Glutamatergic neuron (in vitro differentiated cells): Measurements from ENCODE around the gene CES4A. TPM values are rescaled to one million over a fixed set of nuclear protein-coding genes. Genes with fewer than 3 reads are reported as not detected.
"Not testable (repeated sequence)": the region's sequence is repeated elsewhere in the genome, so short reads cannot be mapped to it uniquely, and the experiment has no call there.

Experiments
- DNase-seq: peaks from one replicate; pipeline ENCODE4 v3.0.0; 2022
- H3K27ac Mint-ChIP-seq: one replicate; pipeline ENCODE4 v1.8.0; 2020; ENCODE audit warnings: mild to moderate bottlenecking, mixed read lengths, inconsistent platforms; ENCODE audit not compliant: unreplicated experiment
- H3K27me3 Mint-ChIP-seq: one replicate; pipeline ENCODE4 v1.8.0; 2020; ENCODE audit warnings: mild to moderate bottlenecking, moderate library complexity, mixed read lengths, inconsistent platforms; ENCODE audit not compliant: unreplicated experiment
- H3K36me3 Mint-ChIP-seq: one replicate; pipeline ENCODE4 v1.8.0; 2020; ENCODE audit warnings: mild to moderate bottlenecking, mixed read lengths, inconsistent platforms; ENCODE audit not compliant: unreplicated experiment
- H3K4me1 Mint-ChIP-seq: one replicate; pipeline ENCODE4 v1.8.0; 2020; ENCODE audit warnings: mild to moderate bottlenecking, low read depth, mixed read lengths, inconsistent platforms; ENCODE audit not compliant: unreplicated experiment
- H3K4me3 Mint-ChIP-seq: one replicate; pipeline ENCODE4 v1.8.0; 2020; ENCODE audit warnings: mild to moderate bottlenecking, mixed read lengths, inconsistent platforms; ENCODE audit not compliant: unreplicated experiment
- H3K9me3 Mint-ChIP-seq: one replicate; pipeline ENCODE4 v1.8.0; 2020; ENCODE audit warnings: mild to moderate bottlenecking, moderate library complexity, mixed read lengths, inconsistent platforms; ENCODE audit not compliant: unreplicated experiment
- total RNA-seq: library from RNA; stranded (reverse); fragmentation: NEBNext Ultra II Directional; extraction: Animal tissue kit (Norgen Biotek cat#: 25700); gene quantifications from one replicate; pipeline ENCODE4 v1.2.1, GENCODE V29; 2021; ENCODE audit not compliant: unreplicated experiment
- TF ChIP-seq, protein P1 (sequence below): fragments of 200-600 bp; sonication (generic); IDR thresholded peaks from one replicate; pipeline ENCODE4 v1.5.0; 2021; ENCODE audit not compliant: partially characterized antibody, unreplicated experiment

The CES4A gene
- total RNA-seq, 1 donor from 2014 or later: 3.6 TPM

DNA sequence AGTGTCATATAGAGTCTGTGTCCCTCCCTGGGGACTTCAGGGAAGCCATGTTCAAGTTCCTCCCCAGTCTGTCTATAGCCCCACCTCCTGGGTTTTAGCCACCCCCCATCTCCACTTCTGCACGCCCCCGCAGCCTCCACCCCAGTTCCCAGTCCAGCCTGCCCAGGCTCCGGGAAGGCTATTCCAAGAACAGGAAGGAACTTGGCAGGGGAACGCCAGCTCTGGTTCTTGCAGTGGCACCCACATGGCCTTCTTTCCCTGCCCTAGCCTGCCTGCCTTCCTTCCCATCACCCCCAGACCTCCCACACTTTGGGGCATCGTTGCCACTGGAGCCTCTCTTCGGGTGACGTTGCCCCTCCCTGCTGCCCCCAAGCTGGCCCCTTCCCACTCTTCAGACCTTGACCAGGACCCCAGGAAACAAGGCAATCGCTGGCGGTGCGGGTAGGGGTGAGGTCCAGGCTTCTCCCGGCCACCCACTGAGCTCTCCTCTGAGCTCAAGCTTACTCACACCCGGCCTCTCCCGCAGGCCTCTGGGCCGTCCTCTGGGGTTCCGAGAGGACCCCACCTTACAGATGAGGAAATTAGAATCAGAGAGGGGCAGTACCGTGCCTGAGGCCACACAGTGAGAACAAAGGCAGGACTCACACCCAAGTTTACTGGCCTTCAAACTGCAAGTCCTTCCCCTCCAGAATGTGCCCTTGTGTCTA, 9.2 kb upstream of the CES4A start:
- peaks cover 2% of the 10 kb centered on the region for H3K9me3 Mint-ChIP-seq
- H3K27me3 Mint-ChIP-seq: peaks cover 4% of the 10 kb centered on the region
- H3K4me3 Mint-ChIP-seq: no peak overlapping the region
- H3K27ac Mint-ChIP-seq: no peak overlapping the region
- peaks cover 4% of the 10 kb centered on the region for H3K36me3 Mint-ChIP-seq
- peaks cover 2% of the 10 kb centered on the region for H3K4me1 Mint-ChIP-seq
- TF ChIP-seq, protein P1, sequence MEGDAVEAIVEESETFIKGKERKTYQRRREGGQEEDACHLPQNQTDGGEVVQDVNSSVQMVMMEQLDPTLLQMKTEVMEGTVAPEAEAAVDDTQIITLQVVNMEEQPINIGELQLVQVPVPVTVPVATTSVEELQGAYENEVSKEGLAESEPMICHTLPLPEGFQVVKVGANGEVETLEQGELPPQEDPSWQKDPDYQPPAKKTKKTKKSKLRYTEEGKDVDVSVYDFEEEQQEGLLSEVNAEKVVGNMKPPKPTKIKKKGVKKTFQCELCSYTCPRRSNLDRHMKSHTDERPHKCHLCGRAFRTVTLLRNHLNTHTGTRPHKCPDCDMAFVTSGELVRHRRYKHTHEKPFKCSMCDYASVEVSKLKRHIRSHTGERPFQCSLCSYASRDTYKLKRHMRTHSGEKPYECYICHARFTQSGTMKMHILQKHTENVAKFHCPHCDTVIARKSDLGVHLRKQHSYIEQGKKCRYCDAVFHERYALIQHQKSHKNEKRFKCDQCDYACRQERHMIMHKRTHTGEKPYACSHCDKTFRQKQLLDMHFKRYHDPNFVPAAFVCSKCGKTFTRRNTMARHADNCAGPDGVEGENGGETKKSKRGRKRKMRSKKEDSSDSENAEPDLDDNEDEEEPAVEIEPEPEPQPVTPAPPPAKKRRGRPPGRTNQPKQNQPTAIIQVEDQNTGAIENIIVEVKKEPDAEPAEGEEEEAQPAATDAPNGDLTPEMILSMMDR: no peak
- DNase-seq: no peak

DNA sequence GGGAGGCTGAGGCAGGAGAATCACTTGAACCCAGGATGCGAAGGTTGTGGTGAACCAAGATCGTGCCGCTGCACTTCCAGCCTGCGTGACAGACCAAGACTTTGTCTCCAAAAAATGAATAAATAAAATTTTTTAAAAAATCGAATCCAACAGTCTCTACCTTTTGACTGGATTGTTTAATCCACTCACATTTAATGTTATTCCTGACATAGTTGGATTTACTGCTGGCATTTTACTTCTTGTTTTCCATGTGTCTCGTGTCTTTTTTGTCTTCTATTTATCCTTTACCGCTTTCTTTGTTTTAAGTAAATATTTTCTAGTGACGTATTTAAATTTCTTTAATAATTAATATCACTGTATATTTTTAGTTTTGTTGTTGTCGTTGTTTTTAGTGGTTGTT, 5.4 kb upstream of the CES4A start:
- Mint-ChIP-seq H3K4me1 (no peaks in the 10 kb centered on the region), H3K9me3 (peaks cover 4% of the 10 kb centered on the region), H3K27ac (no peak overlapping the region), H3K27me3 (peaks cover 2% of the 10 kb centered on the region), H3K36me3 (no peaks in the 10 kb centered on the region), H3K4me3 (no peak overlapping the region)
- DNase-seq: no peak
- TF ChIP-seq, protein P1: no peak

DNA sequence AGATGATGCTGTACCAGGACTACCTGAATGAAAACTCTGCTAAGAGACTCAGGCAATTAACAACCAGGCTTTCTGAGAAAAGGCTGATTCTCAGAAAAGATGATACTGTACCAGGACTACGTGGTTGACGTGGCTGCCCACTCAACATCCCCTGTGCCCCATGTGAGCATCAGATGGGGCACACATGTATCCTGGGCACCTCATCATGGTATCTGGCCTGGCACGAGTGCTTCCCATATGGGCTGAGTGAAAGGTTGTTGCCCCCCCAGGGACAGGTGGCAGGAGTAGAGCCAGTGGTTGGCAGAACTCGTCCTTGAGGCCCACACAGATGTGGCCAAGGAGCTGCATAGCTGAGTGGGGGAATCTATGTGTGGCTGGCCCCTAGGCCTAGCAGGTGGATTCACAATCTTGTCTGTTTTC, 3.5 kb upstream of the CES4A start:
- H3K9me3 Mint-ChIP-seq: peaks cover 6% of the 10 kb centered on the region

GRCh38 chr16:66986559-66986958, 1.8 kb upstream of the CES4A start:
- DNase-seq: no peak
- H3K36me3 Mint-ChIP-seq: no peaks in the 10 kb centered on the region
- no peak overlapping the region for H3K27ac Mint-ChIP-seq
- H3K27me3 Mint-ChIP-seq: peaks cover 3% of the 10 kb centered on the region
- H3K4me1 Mint-ChIP-seq: no peaks in the 10 kb centered on the region
- no peak overlapping the region for H3K4me3 Mint-ChIP-seq
- H3K9me3 Mint-ChIP-seq: peaks cover 4% of the 10 kb centered on the region
- TF ChIP-seq, protein P1: no peak

More for the DNA sequence above, 3.5 kb upstream of the CES4A start:
- Mint-ChIP-seq H3K36me3 (no peaks in the 10 kb centered on the region), H3K27ac (no peak overlapping the region), H3K4me1 (no peaks in the 10 kb centered on the region), H3K4me3 (no peak overlapping the region), H3K27me3 (peaks cover 3% of the 10 kb centered on the region)
- no peak for DNase-seq
- TF ChIP-seq, protein P1: no peak

- no peak overlapping the region for H3K4me3 Mint-ChIP-seq
- peaks cover 2% of the 10 kb centered on the region for H3K9me3 Mint-ChIP-seq
- H3K4me1 Mint-ChIP-seq: no peaks in the 10 kb centered on the region
- no peak for DNase-seq
- peaks cover 1% of the 10 kb centered on the region for H3K27me3 Mint-ChIP-seq
- TF ChIP-seq, protein P1: no peak
- no peaks in the 10 kb centered on the region for H3K36me3 Mint-ChIP-seq
- no peak overlapping the region for H3K27ac Mint-ChIP-seq
These were observed 3.2 kb downstream of the CES4A start for GRCh38 chr16:66991545-66992077.

DNA sequence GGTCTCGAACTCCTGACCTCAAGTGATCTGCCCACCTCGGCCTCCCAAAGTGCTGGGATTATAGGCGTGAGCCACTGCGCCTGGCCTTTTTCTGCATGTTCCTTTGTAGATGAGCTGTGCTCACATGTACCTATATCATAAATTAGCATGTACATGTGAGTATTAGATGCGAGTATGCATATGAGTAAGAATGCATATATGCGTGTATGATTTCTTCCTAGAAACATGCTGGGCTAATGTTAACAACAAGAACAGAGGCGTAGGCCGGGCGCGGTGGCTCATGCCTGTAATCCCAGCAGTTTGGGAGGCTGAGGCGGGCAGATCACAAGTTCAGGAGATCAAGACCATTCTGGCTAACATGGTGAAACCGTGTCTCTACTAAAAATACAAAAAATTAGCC, 5.2 kb downstream of the CES4A start:
- not testable (repeated sequence) for DNase-seq, H3K27ac Mint-ChIP-seq, H3K4me1 Mint-ChIP-seq, H3K9me3 Mint-ChIP-seq, H3K36me3 Mint-ChIP-seq, H3K27me3 Mint-ChIP-seq, H3K4me3 Mint-ChIP-seq
